GM12872 (cell line): ENCODE results near the gene USP3.

Experiments used
- CTCF ChIP-seq: IDR thresholded peaks from 3 replicates; pipeline ENCODE4 v1.5.1; 2011; ENCODE audit warnings: low read depth, mild to moderate bottlenecking, low read length, moderate library complexity; ENCODE audit not compliant: insufficient read depth

USP3 gene

GRCh38 chr15:63544258-63545026 is 40.0 kb downstream of the USP3 start:
- TF ChIP-seq CTCF, result no peak

GRCh38 chr15:63545520-63545919 is 41.1 kb downstream of the USP3 start:
- no peak for TF ChIP-seq CTCF

- TF ChIP-seq CTCF, result no peak
These were observed 47.0 kb downstream of the USP3 start for GRCh38 chr15:63551400-63551799.

- no peak for TF ChIP-seq CTCF
These were observed 49.0 kb downstream of the USP3 start for GRCh38 chr15:63553388-63553791.

- no peak for TF ChIP-seq CTCF
These were observed 50.0 kb downstream of the USP3 start for GRCh38 chr15:63554337-63554927.

- no peak for TF ChIP-seq CTCF
These were observed 51.1 kb downstream of the USP3 start for GRCh38 chr15:63555507-63555906.

- TF ChIP-seq CTCF, result no peak
These were observed 51.9 kb downstream of the USP3 start for GRCh38 chr15:63556246-63556645.
